HG03045 (cell line): ENCODE data around the gene LHX2.

Experiments used
- ATAC-seq: cut with Tn5 transposase; IDR thresholded peaks from one replicate; pipeline ENCODE4 v1.9.1; 2021; ENCODE audit warnings: mild to moderate bottlenecking, moderate library complexity; ENCODE audit not compliant: unreplicated experiment

Gene LHX2

DNA sequence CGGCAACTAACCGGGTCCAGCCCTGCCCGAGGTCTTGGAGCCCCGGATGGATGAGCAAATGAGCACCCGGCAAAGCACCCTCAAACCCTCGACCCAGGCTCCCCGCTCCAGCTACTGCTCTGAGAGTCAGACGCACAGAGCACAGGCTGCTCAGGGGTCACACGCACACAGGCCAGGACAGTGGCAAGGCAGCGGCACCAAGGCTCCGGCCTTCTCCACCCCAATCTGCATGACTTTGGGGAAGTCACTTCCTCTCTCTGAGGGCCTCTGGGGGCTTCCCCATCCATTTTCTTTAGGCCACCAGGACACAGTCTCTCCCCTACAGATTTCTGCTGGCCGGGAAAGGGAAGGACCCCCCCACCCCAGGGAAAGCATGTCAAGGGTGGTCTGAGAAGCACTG lies 18.0 kb downstream of the LHX2 start:
- ATAC-seq, result no peak

DNA sequence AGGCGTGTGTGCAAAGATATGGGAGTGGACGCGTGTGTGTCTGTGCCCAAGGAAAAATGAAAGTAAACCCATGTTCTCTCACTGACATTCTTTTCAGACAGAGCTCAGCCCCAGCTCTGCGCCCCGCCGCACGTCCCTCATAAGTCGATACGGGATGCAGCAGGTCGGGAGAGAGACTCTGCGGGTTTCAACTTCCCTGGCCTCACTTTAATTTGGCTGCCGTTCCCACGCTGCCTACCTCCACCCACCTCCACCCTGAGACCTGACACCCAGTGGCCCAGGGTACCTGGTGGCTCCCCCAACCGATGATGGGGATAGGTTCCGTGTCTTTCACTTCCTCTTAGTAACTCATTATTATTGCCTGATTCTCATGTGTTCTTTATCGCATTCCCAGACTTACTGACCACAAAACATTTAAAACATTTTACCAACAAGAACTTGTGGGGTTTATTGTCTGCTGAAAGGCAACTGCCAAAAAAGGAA lies 19.4 kb downstream of the LHX2 start:
- ATAC-seq, result no peak

DNA sequence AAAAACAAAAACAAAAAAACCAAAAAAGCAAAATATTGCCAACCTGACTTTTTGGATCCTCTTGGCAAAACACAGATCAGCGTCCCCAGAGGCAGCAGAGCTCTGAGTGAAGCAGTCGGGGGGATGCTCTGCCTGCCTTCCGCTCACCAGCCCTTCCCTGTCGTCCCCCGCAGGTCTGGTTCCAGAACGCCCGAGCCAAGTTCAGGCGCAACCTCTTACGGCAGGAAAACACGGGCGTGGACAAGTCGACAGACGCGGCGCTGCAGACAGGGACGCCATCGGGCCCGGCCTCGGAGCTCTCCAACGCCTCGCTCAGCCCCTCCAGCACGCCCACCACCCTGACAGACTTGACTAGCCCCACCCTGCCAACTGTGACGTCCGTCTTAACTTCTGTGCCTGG lies 20.7 kb downstream of the LHX2 start:
- no peak for ATAC-seq

DNA sequence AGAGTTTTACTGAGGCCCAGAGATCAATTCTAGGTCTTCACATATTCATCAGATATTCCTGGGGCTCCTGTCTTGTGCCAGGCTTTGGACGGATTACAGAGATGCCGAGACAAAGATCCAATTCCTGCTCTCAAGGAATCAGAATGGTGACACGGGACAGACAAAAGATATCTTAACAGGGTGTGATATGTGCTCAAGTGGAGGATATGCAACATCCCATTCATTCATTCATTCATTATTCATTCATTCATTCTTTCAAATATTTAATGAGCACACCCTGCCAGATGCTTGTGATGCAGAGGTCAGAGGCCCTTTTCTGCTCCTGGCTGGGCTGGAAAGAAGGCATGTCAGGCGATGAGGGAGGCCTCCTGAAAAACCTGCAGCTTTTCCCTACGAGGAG lies 21.8 kb downstream of the LHX2 start:
- no peak for ATAC-seq

DNA sequence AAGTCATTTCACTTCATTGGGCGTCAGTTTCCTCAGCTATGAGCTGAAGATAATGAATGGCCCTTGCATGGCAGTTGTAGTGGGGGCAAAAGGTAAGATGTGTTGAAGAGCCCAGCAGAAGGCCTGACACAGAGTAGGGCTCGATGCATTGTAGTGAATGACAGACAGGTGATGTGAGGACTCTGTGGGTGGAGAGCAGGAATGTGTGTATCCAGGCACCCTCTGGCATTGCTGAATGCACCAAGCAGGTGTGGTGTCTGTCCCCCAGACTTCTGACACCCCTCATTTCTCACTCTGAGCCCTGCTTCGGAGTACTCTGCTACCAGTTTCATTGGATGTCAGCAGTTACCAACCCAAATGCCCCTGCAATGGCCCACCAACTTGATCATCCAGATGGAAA lies 22.4 kb downstream of the LHX2 start:
- no peak for ATAC-seq

DNA sequence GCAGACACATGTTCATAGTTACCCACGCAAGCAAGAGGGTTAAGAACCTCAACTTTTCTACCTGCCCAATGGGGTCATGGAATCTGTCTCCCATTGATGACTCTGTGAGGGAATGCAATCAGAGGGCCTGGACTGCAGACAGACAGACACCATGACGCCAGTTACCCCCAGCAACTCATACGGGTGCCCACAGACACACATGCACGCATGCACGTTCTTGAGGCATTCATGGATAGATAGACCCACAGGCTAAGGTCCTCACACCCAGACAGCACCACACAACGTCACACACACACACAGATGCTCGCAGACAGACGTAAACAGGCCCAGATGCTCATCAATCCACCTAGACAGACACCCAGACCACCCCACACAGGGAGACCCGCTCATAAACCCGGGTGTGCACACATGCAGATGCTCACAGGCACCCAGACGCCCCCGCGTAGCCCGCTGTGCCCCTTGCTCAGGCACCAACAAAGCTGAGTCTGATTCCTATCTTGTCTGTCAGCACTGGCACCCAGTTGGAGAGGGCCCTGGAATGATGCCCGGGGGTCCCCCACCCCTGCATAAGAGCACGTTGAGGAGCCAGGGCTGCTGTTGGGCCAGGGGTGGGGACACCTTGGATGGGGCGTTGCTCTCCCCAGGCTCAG lies 23.6 kb downstream of the LHX2 start:
- no peak for ATAC-seq

DNA sequence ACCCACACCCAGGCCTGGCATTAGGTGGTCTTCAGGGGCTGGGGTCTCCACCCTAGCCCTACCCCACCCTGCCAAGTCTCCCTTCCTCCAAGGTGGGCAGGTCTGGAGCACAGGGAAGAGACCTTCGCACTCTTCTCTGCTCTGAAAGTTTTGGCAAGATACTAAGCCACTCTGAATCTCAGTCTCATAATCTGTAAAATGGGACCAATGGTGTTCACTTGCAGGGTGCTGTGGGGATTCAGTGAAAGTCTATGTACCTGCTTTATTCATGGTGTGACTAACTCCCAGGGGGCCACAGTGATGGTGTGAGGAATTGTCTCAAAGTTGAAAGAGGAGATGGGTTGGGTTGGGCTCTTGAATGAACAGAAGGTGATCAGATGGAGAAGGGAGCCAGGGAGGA lies 25.0 kb downstream of the LHX2 start:
- ATAC-seq, result no peak

DNA sequence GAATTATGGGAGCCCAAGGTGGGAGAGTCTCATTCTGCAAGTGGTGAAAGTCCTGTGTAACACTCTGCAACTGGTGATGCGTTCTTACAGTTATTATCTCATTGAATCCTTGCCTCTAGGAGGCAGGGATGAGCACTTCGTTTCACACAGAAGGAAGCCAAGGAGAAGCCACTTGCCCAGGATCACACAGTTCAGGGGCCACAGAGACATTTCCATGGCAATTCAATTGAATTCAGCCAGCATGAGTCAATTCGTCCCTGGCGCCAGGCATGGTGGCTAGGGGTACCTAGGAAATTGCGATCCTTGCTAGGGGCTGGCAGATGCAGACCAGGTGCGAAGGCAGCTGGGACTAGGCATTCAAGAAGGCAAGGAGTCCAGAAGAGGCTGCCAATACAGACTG lies 26.2 kb downstream of the LHX2 start:
- ATAC-seq, result no peak

DNA sequence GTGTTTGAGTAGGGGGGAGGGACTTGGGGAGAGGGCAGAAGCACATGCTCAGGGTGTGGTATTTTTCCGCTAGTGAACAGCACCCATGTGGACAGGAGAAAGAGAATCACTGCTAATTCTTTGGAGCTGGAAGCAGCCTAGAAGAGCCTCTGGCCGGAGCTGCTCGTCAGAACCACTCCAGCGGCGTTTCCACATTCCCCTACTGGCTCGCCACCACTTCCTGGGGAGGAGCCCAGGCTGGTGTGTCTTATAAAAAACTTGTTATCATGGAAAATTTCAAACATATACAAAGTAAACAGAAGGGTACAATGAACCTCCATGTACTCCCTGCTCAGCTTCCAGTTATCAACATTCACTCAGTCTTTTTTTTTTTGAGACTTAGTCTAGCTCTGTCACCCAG lies 26.7 kb downstream of the LHX2 start:
- ATAC-seq, result no peak

DNA sequence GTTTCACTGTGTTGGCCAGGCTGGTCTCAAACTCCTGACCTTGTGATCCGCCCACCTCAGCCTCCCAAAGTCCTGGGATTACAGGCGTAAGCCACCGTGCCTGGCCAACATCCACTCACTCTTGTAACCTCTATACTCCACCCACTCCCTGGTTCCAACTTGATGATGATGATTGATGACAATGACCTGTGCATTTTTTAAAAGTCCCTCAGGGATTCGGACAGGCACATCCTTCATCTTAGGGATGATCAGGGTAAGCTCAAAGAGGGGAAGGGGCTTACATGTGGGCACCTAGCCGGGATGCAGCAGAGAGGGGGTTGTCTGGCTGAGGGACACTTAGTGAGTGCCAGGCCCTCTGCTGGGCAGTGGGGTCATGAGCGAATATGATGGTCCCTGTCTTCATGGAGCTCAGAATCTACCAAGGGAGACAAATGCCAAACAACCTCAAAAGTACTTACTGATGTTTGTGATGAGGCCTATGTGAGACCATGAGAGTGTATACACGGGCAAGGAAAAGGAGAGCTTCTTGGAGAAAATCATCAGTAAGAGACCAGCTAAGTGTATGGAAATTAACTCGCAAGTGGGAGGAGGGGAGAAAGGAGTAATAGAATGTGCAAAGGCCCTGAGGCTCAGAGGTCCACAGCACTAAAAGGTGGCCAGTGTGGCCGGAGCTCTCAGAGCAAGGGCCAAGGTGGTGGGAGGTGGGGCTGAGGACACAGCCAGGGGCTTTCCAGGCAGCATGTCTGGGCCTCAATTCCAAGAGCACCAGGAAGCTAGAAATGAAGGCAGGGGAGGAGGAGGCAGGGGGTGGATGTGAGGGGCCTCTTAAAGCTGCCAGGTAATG lies 27.4 kb downstream of the LHX2 start:
- ATAC-seq, result no peak

DNA sequence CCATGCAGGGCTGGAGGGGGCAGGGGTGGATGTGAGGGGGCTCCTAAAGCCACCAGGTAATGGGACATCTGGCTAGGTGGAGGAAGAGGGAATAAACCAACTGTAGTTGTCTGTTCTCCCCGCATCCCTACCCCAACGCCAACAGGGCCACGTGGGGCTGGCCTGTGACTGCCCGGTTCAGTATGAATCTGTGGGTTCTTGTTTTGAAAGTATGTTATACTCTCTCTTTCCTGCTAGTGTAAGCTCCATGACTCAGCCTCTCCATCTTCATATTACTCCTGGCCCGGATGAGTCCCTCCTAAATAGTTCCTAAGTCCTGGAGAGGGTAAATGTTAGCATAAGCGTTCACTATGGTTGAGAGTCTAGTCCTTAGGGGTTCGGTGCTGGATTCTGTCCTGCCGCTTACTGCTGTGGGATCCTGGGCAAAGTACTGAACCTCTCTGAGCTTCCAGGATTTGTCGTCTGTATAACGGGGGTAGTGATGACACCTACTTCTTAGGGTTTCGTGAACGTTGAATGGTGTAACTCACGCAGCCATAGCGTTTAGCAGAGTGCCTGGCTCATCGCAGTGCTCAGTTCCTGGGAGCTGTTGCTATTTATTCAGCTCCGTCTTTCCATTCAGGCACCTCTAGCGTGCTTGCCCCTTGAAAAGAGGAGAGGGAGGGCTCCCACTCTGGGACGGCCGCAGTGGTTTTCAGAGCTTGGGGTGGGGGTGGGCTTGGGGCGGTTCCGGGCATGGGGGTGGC lies 28.8 kb downstream of the LHX2 start:
- no peak for ATAC-seq

DNA sequence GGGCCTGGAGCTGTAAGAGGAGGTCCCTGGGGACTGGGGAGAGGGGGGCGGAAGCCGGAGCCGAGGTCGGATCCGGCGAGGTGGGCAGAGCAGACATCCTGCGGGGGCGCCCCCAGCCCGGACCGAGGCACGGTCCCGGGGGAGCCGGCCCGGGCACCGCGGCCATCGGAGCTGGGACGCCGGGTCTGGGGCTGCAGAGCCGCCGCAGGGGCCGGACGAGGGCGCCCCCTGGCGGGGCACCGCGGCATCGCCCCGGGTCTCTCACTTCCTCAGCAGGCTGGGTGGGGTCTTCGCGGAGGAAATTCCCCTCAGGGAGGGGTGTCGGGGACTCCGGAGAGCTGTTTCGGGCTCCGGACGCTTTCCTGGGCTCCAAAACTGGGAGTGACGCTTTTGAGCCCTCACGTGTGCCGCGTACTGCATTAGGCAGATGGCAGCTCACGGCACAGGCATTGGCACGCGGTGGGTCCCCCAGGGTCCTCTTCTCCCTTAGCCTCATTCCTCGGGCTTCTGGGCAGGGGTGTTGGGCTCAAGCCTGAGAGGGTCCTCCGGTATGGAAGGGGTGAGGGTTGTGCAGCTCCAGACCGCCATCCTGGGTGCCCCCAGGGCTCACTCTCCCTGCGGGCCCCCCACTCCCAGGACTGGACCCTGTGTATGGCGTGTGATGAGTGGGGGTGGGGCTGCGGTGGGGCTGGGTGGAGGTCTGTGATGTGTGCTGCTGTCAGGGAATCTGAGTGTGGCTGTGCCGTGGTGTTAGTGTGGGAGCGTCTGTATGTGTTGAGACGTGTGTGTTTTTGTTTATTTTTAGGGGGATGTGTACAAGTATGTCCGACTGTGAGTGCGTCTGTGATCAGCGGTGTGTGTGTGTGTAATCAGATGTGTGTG lies 29.6 kb downstream of the LHX2 start:
- no peak for ATAC-seq

DNA sequence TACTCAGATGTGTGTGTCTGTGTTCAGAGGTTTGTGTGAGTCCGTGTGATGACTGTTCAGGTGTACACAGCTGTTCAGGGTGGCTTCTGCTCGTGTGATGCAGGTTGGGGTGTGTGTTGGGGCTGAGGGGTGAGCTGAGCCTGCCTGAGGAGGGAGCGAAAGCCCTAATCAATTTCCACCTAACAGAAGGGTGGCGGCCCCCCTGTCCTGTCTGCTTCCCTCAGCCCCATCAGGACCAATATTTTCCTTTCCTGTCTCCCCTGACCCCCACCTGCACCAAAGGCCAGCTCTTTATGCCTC lies 30.2 kb downstream of the LHX2 start:
- no peak for ATAC-seq

DNA sequence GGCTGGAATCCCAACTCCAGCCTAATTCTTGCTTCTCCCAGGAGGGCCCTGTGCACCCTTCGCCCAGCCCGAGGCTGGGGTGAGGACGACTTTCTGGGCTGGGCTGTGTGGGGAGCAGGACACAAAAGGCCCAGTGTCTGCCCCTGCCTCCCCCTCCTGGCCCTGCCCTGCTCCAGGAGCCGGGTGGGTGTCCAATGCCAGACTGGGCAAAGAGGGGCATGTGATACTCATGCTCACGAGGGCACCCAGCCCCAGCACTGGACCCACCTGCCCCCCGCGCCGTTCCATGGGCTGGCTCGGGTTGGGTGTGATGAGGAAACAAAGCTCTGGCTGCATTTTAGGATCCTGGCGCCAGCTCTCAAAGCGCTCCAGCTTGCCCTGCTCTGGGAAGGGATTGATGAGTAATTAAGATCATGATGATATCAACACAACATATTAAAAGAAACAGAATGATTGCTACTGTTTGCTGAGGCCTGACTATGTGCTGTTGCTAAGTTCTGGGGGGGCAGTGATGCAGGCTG lies 30.7 kb downstream of the LHX2 start:
- ATAC-seq, result no peak

DNA sequence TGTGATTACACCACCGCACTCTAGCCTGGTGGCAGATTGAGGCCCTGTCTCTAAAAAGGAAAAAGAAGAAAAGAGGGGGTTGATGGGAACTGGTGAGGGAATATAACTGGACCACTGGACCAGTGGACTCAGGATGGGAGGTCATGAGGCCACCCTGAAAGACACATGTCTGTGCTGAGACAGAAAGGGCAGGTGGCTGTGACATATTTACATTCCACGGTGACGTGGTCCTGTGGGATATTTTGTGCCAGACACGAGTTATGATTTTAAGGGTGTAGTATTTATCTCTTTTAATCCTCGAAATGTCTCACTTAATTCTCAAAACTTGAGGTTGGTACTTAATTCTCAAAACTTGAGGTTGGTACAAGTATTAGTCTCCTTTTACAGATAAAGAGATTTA lies 32.9 kb downstream of the LHX2 start:
- no peak for ATAC-seq

DNA sequence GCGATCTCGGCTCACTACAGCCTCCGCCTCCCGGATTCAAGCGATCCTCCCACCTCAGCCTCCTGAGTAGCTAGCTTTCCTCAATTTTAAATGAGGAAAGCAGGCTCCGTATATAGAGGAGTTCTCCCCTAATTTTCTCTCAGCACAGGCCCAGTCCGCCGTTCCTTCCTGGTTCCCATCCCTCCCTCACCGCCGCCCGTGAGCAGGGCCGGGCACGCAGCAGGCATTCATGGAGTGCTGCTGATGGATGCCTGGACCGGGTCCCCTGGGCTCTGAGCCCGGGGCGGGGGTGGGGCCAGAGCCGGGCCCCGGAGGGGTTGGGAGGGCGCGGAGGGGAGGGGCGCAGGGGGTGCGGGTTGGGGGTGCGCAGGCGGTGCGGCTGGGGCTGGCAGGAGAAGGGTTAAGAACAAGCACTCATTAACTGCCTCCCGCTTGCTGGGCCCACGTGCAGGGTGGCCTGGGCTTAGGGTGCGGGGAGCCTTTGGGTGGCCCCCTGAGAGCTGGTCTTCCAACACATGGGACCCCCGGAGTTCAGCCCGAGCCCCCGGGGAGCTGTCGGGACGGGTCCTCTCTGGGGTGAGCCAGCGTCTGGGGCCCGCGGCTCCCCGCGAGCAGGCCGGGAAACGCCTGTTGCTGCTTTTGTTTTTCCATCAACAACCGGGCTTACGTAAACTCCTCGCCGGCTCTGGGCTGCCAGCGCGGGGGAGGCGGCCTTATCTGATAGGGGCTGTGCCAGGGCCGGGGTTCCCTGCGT lies 33.7 kb downstream of the LHX2 start:
- ATAC-seq, result no peak

DNA sequence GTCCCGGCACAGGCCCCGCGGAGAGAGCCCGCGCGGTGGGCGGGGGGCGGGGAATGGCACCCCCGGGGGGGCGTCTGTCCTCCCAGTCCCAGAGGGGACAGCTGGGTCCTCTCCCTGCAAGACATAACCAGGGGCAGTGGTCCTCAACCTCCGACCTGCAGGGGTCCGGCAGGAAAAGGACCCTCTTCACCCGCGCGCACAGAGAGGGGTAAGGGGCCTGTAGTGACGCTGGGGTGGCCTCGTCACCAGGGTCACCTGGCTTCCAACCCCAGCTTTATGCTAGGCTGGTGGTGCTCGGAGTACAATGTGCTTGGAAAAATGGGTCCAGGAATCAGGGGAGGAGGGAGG lies 34.2 kb downstream of the LHX2 start:
- ATAC-seq, result no peak

DNA sequence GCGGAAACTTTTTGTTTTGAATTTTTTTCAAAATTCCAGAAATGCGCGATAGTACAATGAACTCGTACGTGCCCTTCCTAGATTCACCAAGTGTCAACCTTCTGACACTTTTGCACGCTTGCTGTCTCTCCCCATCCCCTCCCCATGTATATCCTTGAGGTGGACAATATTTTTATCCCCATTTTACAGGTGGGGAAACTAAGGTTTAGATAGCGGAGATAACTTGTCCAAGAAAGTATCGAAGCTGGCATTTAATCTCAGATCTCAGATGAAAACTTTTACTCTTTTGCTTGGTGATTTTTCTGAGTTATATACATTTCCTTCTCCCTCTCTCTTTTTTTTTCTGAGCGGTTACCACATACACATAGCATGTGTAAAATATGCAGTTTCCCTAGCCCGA lies 34.6 kb downstream of the LHX2 start:
- no peak for ATAC-seq

DNA sequence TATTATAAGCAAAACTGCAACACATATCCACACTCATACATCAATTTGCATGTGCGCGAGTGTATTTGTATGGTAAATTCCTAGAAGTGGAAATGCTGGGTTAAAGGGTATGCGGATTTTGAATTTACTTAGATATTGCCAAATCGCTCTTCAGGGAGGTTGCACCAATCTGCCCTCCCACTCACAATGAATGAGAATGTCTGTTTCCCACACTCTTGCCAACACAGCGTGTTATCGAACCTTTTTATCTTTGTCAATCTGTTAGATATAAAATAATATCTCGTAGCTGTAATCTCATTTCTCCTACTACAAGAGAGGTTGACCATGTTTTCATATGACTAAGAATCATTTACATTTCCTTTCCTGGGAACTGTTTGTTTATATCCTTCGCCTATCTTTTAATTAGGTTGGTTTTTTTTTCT lies 35.7 kb downstream of the LHX2 start:
- no peak for ATAC-seq

DNA sequence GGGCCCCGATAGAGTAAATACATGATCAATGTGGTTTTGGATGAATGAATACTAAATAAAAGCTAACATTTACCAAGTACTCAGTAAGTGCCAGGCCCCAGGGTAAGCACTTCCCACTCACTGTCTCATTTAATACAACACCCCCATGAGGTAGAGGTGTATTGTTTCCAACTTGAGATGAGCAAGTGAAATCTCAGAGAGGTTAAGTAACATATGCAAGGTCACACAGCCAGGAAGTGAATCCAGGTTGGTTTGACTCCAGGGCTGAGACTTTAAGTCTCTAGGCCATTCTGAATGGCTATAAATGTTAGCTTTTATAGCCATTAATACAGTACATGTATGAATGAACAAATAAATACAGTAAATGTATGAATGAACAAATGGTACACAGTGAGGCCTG lies 39.4 kb downstream of the LHX2 start:
- no peak for ATAC-seq
